ENCODE results near the gene TEF. TPM values are rescaled to one million over a fixed set of nuclear protein-coding genes. Genes with fewer than 3 reads are reported as not detected.

TEF gene
- total and polyA plus RNA-seq, 9 donors, result 8.6 to 13.7 (median 10.4) TPM

- WGBS (ENCODE audit: insufficient coverage), result 64% methylated on average over 5 of the region's 5 CpGs
These were observed 19.1 kb upstream of the TEF start for GRCh38 chr22:41362615-41363014.

DNA sequence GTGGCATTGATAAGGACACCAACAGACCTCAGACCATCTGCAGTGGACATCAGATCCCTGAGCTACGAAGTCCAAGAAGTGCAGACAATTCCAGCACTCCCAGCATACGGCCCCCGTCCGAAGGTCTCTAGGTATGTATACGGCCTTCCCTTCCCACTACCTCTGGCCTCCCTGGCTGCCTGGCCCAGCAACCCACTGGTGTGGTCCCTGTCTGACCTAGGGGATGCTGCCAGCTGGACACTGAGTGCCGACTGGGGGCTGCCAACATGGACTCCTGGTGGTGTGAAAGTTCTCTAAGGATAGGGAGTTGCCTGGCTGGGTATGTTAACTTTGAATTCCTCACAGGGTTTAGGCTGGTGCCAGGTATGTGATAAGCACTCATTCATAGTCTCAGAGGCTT lies 17.5 kb upstream of the TEF start:
- peaks cover 36% of the 10 kb centered on the region for H3K4me1 ChIP-seq (ENCODE audit: control insufficient read depth, insufficient read depth, low read length)
- no peak overlapping the region for H3K4me3 ChIP-seq (ENCODE audit: low read length)
- DNase-seq, result no peak
- peaks cover 3% of the 10 kb centered on the region for H3K36me3 ChIP-seq (ENCODE audit: control insufficient read depth, insufficient read depth, low read length)
- H3K9me3 ChIP-seq (replicated peaks; ENCODE audit: control insufficient read depth, low read depth, low read length), result no peaks in the 10 kb centered on the region
- H3K27me3 ChIP-seq (ENCODE audit: control insufficient read depth, insufficient read depth, low read length), result no peaks in the 10 kb centered on the region
- WGBS (ENCODE audit: insufficient coverage), result 33% methylated on average over 1 of the region's 6 CpGs
- H3K27ac ChIP-seq (ENCODE audit: low read length), result no peak overlapping the region

More at GRCh38 chr22:41362615-41363014, 19.1 kb upstream of the TEF start:
- H3K27me3 ChIP-seq (ENCODE audit: control insufficient read depth, insufficient read depth, low read length), result no peaks in the 10 kb centered on the region
- H3K4me1 ChIP-seq (ENCODE audit: control insufficient read depth, insufficient read depth, low read length), result peaks cover 24% of the 10 kb centered on the region
- peaks cover 17% of the 10 kb centered on the region for H3K36me3 ChIP-seq (ENCODE audit: control insufficient read depth, insufficient read depth, low read length)
- no peaks in the 10 kb centered on the region for H3K9me3 ChIP-seq (replicated peaks; ENCODE audit: control insufficient read depth, low read depth, low read length)
- no peak overlapping the region for H3K27ac ChIP-seq (ENCODE audit: low read length)
- DNase-seq, result no peak
- no peak overlapping the region for H3K4me3 ChIP-seq (ENCODE audit: low read length)

DNA sequence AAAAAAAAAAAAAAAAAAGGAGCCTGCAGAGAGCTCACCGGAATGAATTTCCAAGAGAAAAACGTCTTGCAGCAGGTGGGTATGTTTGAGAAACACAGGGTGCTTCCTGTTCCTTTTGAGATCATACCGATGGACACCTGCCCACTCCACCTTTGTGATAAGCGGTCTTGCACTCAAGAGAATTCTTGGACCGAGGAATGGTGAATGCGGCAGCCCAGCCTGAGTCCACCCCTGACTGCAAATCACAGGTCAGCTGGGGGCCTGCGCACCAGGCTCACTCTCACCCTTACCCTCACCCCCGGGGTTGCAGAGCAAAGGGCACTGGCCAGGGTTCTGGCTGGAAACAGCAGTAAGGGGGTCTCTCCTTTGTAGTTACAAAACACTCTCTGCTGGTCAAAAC lies 16.8 kb upstream of the TEF start:
- no peak overlapping the region for H3K27ac ChIP-seq (ENCODE audit: low read length)
- no peak for DNase-seq
- no peak overlapping the region for H3K4me3 ChIP-seq (ENCODE audit: low read length)
- H3K4me1 ChIP-seq (ENCODE audit: control insufficient read depth, insufficient read depth, low read length), result peaks cover 39% of the 10 kb centered on the region
- H3K9me3 ChIP-seq (replicated peaks; ENCODE audit: control insufficient read depth, low read depth, low read length), result no peaks in the 10 kb centered on the region
- no peaks in the 10 kb centered on the region for H3K27me3 ChIP-seq (ENCODE audit: control insufficient read depth, insufficient read depth, low read length)
- 24% methylated on average over 4 of the region's 8 CpGs for WGBS (ENCODE audit: insufficient coverage)
- no peaks in the 10 kb centered on the region for H3K36me3 ChIP-seq (ENCODE audit: control insufficient read depth, insufficient read depth, low read length)

- Histone ChIP-seq H3K27ac (ENCODE audit: low read length) (no peak overlapping the region), H3K4me1 (ENCODE audit: control insufficient read depth, insufficient read depth, low read length) (peaks cover 36% of the 10 kb centered on the region)
- 80% methylated on average over 1 of the region's 5 CpGs for WGBS (ENCODE audit: insufficient coverage)
These were observed 16.3 kb upstream of the TEF start for GRCh38 chr22:41365425-41365824.

GRCh38 chr22:41366323-41367029 lies 15.3 kb upstream of the TEF start:
- WGBS (ENCODE audit: insufficient coverage), result 46% methylated on average over 11 of the region's 17 CpGs
- Histone ChIP-seq H3K4me1 (ENCODE audit: control insufficient read depth, insufficient read depth, low read length) (peaks cover 41% of the 10 kb centered on the region), H3K27me3 (ENCODE audit: control insufficient read depth, insufficient read depth, low read length) (no peaks in the 10 kb centered on the region), H3K9me3 (replicated peaks; ENCODE audit: control insufficient read depth, low read depth, low read length) (no peaks in the 10 kb centered on the region), H3K36me3 (ENCODE audit: control insufficient read depth, insufficient read depth, low read length) (no peaks in the 10 kb centered on the region), H3K4me3 (ENCODE audit: low read length) (no peak overlapping the region), H3K27ac (ENCODE audit: low read length) (peak overlapping the region; percentile 16)
- DNase-seq, result no peak

More at GRCh38 chr22:41365425-41365824, 16.3 kb upstream of the TEF start:
- H3K4me3 ChIP-seq (ENCODE audit: low read length), result no peak overlapping the region
- DNase-seq, result no peak
- H3K27me3 ChIP-seq (ENCODE audit: control insufficient read depth, insufficient read depth, low read length), result no peaks in the 10 kb centered on the region
- H3K36me3 ChIP-seq (ENCODE audit: control insufficient read depth, insufficient read depth, low read length), result no peaks in the 10 kb centered on the region
- H3K9me3 ChIP-seq (replicated peaks; ENCODE audit: control insufficient read depth, low read depth, low read length), result no peaks in the 10 kb centered on the region

DNA sequence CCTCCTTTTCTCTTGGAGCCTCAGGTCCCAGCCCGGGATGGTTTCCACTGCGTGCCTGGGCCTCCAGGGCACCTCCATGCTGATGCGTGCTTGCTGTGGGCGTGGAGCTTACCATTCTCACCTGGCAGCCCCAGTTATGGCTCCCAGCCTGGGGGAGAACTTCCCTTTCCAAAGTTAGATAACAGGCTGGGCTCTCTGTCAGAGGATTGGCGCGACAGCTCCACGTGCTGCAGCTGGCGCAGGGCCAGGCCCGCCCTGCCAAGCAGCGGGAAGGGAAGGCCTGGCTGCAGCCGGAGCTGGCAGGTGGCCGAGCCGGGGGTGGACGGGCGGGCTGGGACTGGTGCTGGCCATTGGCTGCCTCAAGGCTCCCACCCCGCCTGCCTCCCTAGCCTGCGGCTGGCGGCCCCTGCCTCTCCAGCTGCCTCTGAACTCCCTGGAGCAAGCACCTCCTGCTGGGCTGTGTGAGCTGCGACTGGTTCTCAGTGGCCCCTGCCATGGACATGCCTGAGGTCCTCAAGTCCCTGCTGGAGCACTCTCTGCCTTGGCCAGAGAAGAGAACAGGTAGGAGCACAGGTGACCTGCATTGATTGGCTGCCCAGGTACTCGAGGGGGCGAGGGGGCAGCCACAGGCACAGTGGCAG lies 14.6 kb upstream of the TEF start:
- Histone ChIP-seq H3K36me3 (ENCODE audit: control insufficient read depth, insufficient read depth, low read length) (no peaks in the 10 kb centered on the region), H3K4me1 (ENCODE audit: control insufficient read depth, insufficient read depth, low read length) (peaks cover 46% of the 10 kb centered on the region), H3K4me3 (ENCODE audit: low read length) (peak overlapping the region; percentile 28), H3K27me3 (ENCODE audit: control insufficient read depth, insufficient read depth, low read length) (no peaks in the 10 kb centered on the region), H3K27ac (ENCODE audit: low read length) (peak overlapping the region; percentile 18), H3K9me3 (replicated peaks; ENCODE audit: control insufficient read depth, low read depth, low read length) (no peaks in the 10 kb centered on the region)
- DNase-seq, result peak; percentile 97
- WGBS (ENCODE audit: insufficient coverage), result 6% methylated on average over 20 of the region's 21 CpGs

DNA sequence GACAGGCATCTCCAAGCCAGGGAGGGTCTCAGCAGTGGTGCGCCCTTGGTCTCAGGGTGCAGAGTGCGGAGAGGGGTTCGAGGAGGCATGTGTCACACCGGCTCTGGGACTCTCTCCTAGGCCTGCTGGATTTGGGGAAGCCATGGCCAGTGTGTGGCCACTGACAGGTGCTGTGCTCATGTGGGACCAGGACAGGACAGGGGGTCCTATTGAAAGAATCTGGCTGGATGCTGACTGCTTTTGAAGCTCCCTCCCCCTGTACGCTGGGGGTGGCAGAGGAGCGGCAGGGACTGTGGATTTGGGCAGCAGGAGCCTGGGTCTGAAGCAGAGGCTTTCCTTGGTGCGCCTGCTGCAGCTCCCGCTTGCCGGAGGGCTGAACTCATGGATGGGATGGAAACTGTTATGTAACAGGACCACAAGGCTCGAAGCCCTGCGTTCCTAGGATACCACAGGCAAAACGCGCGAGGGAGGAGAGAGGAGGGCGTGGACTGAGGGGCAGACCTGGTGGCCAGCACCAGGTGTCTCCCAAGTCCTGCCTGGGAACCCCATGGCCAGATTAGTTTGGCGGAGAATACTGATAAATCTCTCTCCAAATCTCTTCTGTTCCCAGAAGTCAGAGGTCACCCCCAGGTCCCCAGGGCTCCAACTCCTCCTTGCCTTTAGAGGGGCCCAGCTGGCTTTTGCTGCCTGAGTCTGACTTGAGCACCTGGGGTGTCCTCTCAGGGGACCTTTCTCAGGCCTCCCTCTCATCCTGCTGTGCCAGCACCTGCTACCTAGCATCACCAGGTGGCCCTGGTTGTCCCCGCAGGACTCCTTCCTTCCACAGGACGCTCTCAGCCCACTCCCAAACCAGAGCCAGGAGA lies 13.8 kb upstream of the TEF start:
- no peaks in the 10 kb centered on the region for H3K9me3 ChIP-seq (replicated peaks; ENCODE audit: control insufficient read depth, low read depth, low read length)
- peak; percentile 77 for DNase-seq
- WGBS (ENCODE audit: insufficient coverage), result 39% methylated on average over 10 of the region's 18 CpGs

GRCh38 chr22:41368543-41369423 lies 13.0 kb upstream of the TEF start:
- DNase-seq, result peak; percentile 82
- Histone ChIP-seq H3K36me3 (ENCODE audit: control insufficient read depth, insufficient read depth, low read length) (no peaks in the 10 kb centered on the region), H3K9me3 (replicated peaks; ENCODE audit: control insufficient read depth, low read depth, low read length) (no peaks in the 10 kb centered on the region), H3K4me3 (ENCODE audit: low read length) (no peak overlapping the region), H3K27me3 (ENCODE audit: control insufficient read depth, insufficient read depth, low read length) (no peaks in the 10 kb centered on the region), H3K4me1 (ENCODE audit: control insufficient read depth, insufficient read depth, low read length) (peaks cover 46% of the 10 kb centered on the region), H3K27ac (ENCODE audit: low read length) (peak overlapping the region; percentile 83)
- 52% methylated on average over 12 of the region's 19 CpGs for WGBS (ENCODE audit: insufficient coverage)

More for the DNA sequence above, 13.8 kb upstream of the TEF start:
- H3K4me3 ChIP-seq (ENCODE audit: low read length), result peak overlapping the region; percentile 28
- peak overlapping the region; percentile 18 for H3K27ac ChIP-seq (ENCODE audit: low read length)
- no peaks in the 10 kb centered on the region for H3K27me3 ChIP-seq (ENCODE audit: control insufficient read depth, insufficient read depth, low read length)
- no peaks in the 10 kb centered on the region for H3K36me3 ChIP-seq (ENCODE audit: control insufficient read depth, insufficient read depth, low read length)
- H3K4me1 ChIP-seq (ENCODE audit: control insufficient read depth, insufficient read depth, low read length), result peaks cover 46% of the 10 kb centered on the region

GRCh38 chr22:41369424-41369745 lies 12.4 kb upstream of the TEF start:
- DNase-seq, result no peak
- no CpG with 5 or more reads among the region's 3 CpGs for WGBS (ENCODE audit: insufficient coverage)
- H3K36me3 ChIP-seq (ENCODE audit: control insufficient read depth, insufficient read depth, low read length), result no peaks in the 10 kb centered on the region

More at GRCh38 chr22:41369424-41369745, 12.4 kb upstream of the TEF start:
- Histone ChIP-seq H3K27ac (ENCODE audit: low read length) (peak overlapping the region; percentile 83), H3K4me3 (ENCODE audit: low read length) (no peak overlapping the region), H3K27me3 (ENCODE audit: control insufficient read depth, insufficient read depth, low read length) (no peaks in the 10 kb centered on the region), H3K9me3 (replicated peaks; ENCODE audit: control insufficient read depth, low read depth, low read length) (no peaks in the 10 kb centered on the region), H3K4me1 (ENCODE audit: control insufficient read depth, insufficient read depth, low read length) (peaks cover 46% of the 10 kb centered on the region)

Data from muscle of leg (tissue), 11 donors.